ENCODE data around the gene DNAH6. TPM values are rescaled to one million over a fixed set of nuclear protein-coding genes. Genes with fewer than 3 reads are reported as not detected.

DNAH6 gene
- total RNA-seq, 6 donors from 2014 or later: 0.37 to 25.0 (median 4.2) TPM

GRCh38 chr2:84646514-84646913 is 130.2 kb downstream of the DNAH6 start:
- no peaks in the 10 kb centered on the region for H3K9me3 ChIP-seq
- no peak overlapping the region for H3K4me3 ChIP-seq
- H3K27me3 ChIP-seq: no peaks in the 10 kb centered on the region
- no peak for ATAC-seq (ENCODE audit: low FRiP score in 2 of 2)
- no peaks in the 10 kb centered on the region for H3K4me1 ChIP-seq
- no peak for DNase-seq
- no peak for TF ChIP-seq POLR2AphosphoS5 (IDR thresholded peaks at IDR 0.05)
- no peak for TF ChIP-seq CTCF (IDR thresholded peaks at IDR 0.05)
- no peaks in the 10 kb centered on the region for H3K36me3 ChIP-seq
- no peak overlapping the region for H3K27ac ChIP-seq

- H3K9me3 ChIP-seq: no peaks in the 10 kb centered on the region
- DNase-seq (no peak), ATAC-seq (ENCODE audit: low FRiP score in 2 of 2) (no peak)
- no peak overlapping the region for H3K4me3 ChIP-seq
- TF ChIP-seq POLR2A (IDR thresholded peaks at IDR 0.05) (no peak), CTCF (IDR thresholded peaks at IDR 0.05) (no peak), POLR2AphosphoS5 (IDR thresholded peaks at IDR 0.05) (no peak), EP300 (IDR thresholded peaks at IDR 0.05) (no peak)
- no peaks in the 10 kb centered on the region for H3K36me3 ChIP-seq
- no peaks in the 10 kb centered on the region for H3K27me3 ChIP-seq
- H3K4me1 ChIP-seq: no peaks in the 10 kb centered on the region
- no peak overlapping the region for H3K27ac ChIP-seq
These were observed 131.0 kb downstream of the DNAH6 start for GRCh38 chr2:84647267-84647666.

- TF ChIP-seq POLR2AphosphoS5 (IDR thresholded peaks at IDR 0.05) (no peak), POLR2A (IDR thresholded peaks at IDR 0.05) (no peak), EP300 (IDR thresholded peaks at IDR 0.05) (no peak), CTCF (IDR thresholded peaks at IDR 0.05) (no peak)
- no peaks in the 10 kb centered on the region for H3K4me1 ChIP-seq
- no peaks in the 10 kb centered on the region for H3K27me3 ChIP-seq
- DNase-seq (no peak), ATAC-seq (ENCODE audit: low FRiP score in 2 of 2) (no peak)
- no peaks in the 10 kb centered on the region for H3K9me3 ChIP-seq
- 84 to 90% methylated on average over 4 of the region's 4 CpGs for WGBS, 2 donors
- H3K36me3 ChIP-seq: no peaks in the 10 kb centered on the region
- no peak overlapping the region for H3K27ac ChIP-seq
- no peak overlapping the region for H3K4me3 ChIP-seq
These were observed 132.8 kb downstream of the DNAH6 start for GRCh38 chr2:84649058-84649457.

- H3K4me3 ChIP-seq: no peak overlapping the region
- no peaks in the 10 kb centered on the region for H3K36me3 ChIP-seq
- TF ChIP-seq POLR2A (IDR thresholded peaks at IDR 0.05) (no peak), CTCF (IDR thresholded peaks at IDR 0.05) (no peak), EP300 (IDR thresholded peaks at IDR 0.05) (no peak), POLR2AphosphoS5 (IDR thresholded peaks at IDR 0.05) (no peak)
- H3K27ac ChIP-seq: no peak overlapping the region
- 82 to 83% methylated on average over 2 of the region's 2 CpGs for WGBS, 2 donors
- H3K27me3 ChIP-seq: no peaks in the 10 kb centered on the region
- DNase-seq: no peak
- H3K9me3 ChIP-seq: no peaks in the 10 kb centered on the region
- ATAC-seq (ENCODE audit: low FRiP score in 2 of 2): no peak
- no peaks in the 10 kb centered on the region for H3K4me1 ChIP-seq
These were observed 133.3 kb downstream of the DNAH6 start for GRCh38 chr2:84649487-84650142.

GRCh38 chr2:84652431-84652830 is 136.1 kb downstream of the DNAH6 start:
- no peaks in the 10 kb centered on the region for H3K9me3 ChIP-seq
- 59 to 78% methylated on average over 1 of the region's 1 CpG for WGBS, 2 donors
- no peak overlapping the region for H3K27ac ChIP-seq
- H3K36me3 ChIP-seq: no peaks in the 10 kb centered on the region
- no peaks in the 10 kb centered on the region for H3K27me3 ChIP-seq
- no peaks in the 10 kb centered on the region for H3K4me1 ChIP-seq
- H3K4me3 ChIP-seq: no peak overlapping the region
- ATAC-seq (ENCODE audit: low FRiP score in 2 of 2) (no peak), DNase-seq (no peak)
- TF ChIP-seq EP300 (IDR thresholded peaks at IDR 0.05): no peak
